Measurements from ENCODE around the gene OR11H6. TPM values are rescaled to one million over a fixed set of nuclear protein-coding genes. Genes with fewer than 3 reads are reported as not detected.

Gene OR11H6, protein sequence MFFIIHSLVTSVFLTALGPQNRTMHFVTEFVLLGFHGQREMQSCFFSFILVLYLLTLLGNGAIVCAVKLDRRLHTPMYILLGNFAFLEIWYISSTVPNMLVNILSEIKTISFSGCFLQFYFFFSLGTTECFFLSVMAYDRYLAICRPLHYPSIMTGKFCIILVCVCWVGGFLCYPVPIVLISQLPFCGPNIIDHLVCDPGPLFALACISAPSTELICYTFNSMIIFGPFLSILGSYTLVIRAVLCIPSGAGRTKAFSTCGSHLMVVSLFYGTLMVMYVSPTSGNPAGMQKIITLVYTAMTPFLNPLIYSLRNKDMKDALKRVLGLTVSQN
- not detected in 5 replicates for total RNA-seq (2022; extraction: Qiagen RNA extraction; ENCODE audit: low read depth)

DNA sequence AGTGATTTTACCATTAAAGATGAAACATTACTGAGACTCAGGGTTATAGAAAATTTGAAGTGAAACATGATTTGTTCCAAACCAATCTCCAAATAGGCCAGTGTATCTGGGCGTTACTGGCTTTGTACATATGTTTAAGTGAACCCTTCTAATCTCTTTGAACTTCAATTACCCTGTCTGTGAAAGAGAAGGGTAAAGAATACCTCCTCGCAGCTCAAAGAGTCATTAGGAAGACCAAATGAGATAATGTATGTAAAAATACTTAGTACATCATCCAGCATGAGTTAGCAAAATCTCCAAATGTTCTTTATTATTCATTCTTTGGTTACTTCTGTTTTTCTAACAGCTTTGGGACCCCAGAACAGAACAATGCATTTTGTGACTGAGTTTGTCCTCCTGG lies at the start of gene OR11H6:
Gene OR11H6 (plus strand): TSS at position 301 of the 400 bp plus-strand sequence. CDS start 0 bp downstream, at position 301.

DNA sequence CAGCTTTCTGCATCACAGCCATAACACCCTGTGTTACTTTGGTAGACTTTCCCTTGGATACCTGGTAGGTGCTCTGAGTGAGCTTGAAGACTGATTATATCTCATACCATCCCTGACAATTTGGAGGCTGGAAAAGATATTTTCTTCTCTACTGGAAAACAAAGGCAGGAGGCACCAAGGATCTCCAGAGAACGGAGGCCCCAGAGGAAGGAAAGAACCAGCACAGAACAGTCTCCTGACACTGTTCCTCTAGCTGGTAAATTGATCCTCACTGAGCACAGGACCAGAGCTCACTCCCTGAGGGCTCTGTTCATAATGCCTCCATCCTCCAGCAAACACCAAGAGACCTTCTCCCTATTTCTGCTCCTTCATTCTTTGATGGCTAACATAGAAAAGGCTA lies 32.9 kb upstream of the OR11H6 start, which contains the start of gene OR11G2:
Gene OR11G2 (plus strand): TSS at position 301 of the 400 bp plus-strand sequence. CDS start 6,542 bp downstream, outside the sequence.

DNA sequence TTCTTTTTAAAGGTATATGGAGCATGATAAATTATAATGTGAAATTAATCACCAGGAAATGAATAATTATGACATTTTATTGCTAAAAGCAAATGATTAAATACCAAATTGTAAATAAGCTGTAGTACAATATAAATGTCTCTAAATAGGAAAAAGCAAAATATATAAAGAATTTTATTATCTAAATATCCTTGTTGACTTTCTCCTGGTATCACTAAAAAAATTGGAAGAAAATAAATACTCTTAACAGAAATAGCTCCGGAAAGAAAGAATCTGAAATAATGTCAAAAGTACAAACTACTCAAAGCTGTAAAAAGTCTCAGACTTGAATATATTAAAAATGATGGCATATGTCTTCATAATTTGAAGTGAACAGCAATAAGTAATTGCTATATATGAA lies 5.2 kb downstream of the OR11H6 start, which contains the start of gene OR11H7:
Gene OR11H7 (plus strand): TSS at position 301 of the 400 bp plus-strand sequence.

Other genes with a start within 250 kb of the OR11H6 start
- not detected in 5 replicates for gene OR4K15, start 248.1 kb upstream of the OR11H6 start, total RNA-seq (2022; extraction: Qiagen RNA extraction; ENCODE audit: low read depth)
- gene OR4Q2, start 221.5 kb upstream of the OR11H6 start, total RNA-seq (2022; extraction: Qiagen RNA extraction; ENCODE audit: low read depth): not detected in 5 replicates
- not detected in 5 replicates for gene OR4K14, start 204.4 kb upstream of the OR11H6 start, total RNA-seq (2022; extraction: Qiagen RNA extraction; ENCODE audit: low read depth)
- gene OR4K13, start 187.7 kb upstream of the OR11H6 start, total RNA-seq (2022; extraction: Qiagen RNA extraction; ENCODE audit: low read depth): not detected in 5 replicates
- gene OR4L1, start 163.7 kb upstream of the OR11H6 start, total RNA-seq (2022; extraction: Qiagen RNA extraction; ENCODE audit: low read depth): not detected in 5 replicates
- gene OR4K17, start 113.0 kb upstream of the OR11H6 start, total RNA-seq (2022; extraction: Qiagen RNA extraction; ENCODE audit: low read depth): not detected in 5 replicates
- gene OR4N5, start 84.9 kb upstream of the OR11H6 start, total RNA-seq (2022; extraction: Qiagen RNA extraction; ENCODE audit: low read depth): not detected in 5 replicates
- not detected in 5 replicates for gene OR11G2, start 32.8 kb upstream of the OR11H6 start, total RNA-seq (2022; extraction: Qiagen RNA extraction; ENCODE audit: low read depth)
- not detected in 5 replicates for gene OR11H7, start 5.3 kb downstream of the OR11H6 start, total RNA-seq (2022; extraction: Qiagen RNA extraction; ENCODE audit: low read depth)
- not detected in 5 replicates for gene OR11H4, start 15.6 kb downstream of the OR11H6 start, total RNA-seq (2022; extraction: Qiagen RNA extraction; ENCODE audit: low read depth)
- 19.3 to 28.8 TPM (median 20.3 TPM) in 5 replicates for gene TTC5, start 82.2 kb downstream of the OR11H6 start, total RNA-seq (2022; extraction: Qiagen RNA extraction; ENCODE audit: low read depth)
- 36.5 to 60.3 TPM (median 39.8 TPM) in 5 replicates for gene CCNB1IP1, start 109.6 kb downstream of the OR11H6 start, total RNA-seq (2022; extraction: Qiagen RNA extraction; ENCODE audit: low read depth)
- 19.6 to 28.9 TPM (median 20.4 TPM) in 5 replicates for gene PARP2, start 119.9 kb downstream of the OR11H6 start, total RNA-seq (2022; extraction: Qiagen RNA extraction; ENCODE audit: low read depth)
- gene TEP1, start 189.8 kb downstream of the OR11H6 start, total RNA-seq (2022; extraction: Qiagen RNA extraction; ENCODE audit: low read depth): 9.1 to 13.3 TPM (median 9.9 TPM) in 5 replicates
- not detected in 5 replicates for gene KLHL33, start 212.5 kb downstream of the OR11H6 start, total RNA-seq (2022; extraction: Qiagen RNA extraction; ENCODE audit: low read depth)
- 19.0 to 28.9 TPM (median 25.5 TPM) in 5 replicates for gene OSGEP, start 231.1 kb downstream of the OR11H6 start, total RNA-seq (2022; extraction: Qiagen RNA extraction; ENCODE audit: low read depth)
- gene APEX1, start 231.5 kb downstream of the OR11H6 start, total RNA-seq (2022; extraction: Qiagen RNA extraction; ENCODE audit: low read depth): 248 to 284 TPM (median 259 TPM) in 5 replicates
- 26.3 to 41.0 TPM (median 34.0 TPM) in 5 replicates for gene PIP4P1, start 237.7 kb downstream of the OR11H6 start, total RNA-seq (2022; extraction: Qiagen RNA extraction; ENCODE audit: low read depth)
- gene PNP, start 245.7 kb downstream of the OR11H6 start, total RNA-seq (2022; extraction: Qiagen RNA extraction; ENCODE audit: low read depth): 148 to 204 TPM (median 152 TPM) in 5 replicates